AG09309 (cell line): ENCODE measurements around the gene CHD5.
A peak's percentile ranks its signal among the peaks of the same experiment; 100 is the strongest.

ENCODE experiments used
- DNase-seq: peaks from one replicate; pipeline ENCODE4 v3.0.0-alpha.2; 2010; ENCODE audit warnings: low read depth
- H3K4me3 ChIP-seq: 2 replicates; pipeline ENCODE4 v1.5.1; 2011; ENCODE audit warnings: mild to moderate bottlenecking, low read depth, low read length, moderate library complexity; ENCODE audit not compliant: control insufficient read depth
- TF ChIP-seq, protein P1 (sequence below): IDR thresholded peaks from 2 replicates; pipeline ENCODE4 v1.5.1; 2011; ENCODE audit warnings: mild to moderate bottlenecking, low read depth, low read length, inconsistent platforms; ENCODE audit not compliant: insufficient read depth, control insufficient read depth; ENCODE audit errors: missing control alignments

Gene CHD5

DNA sequence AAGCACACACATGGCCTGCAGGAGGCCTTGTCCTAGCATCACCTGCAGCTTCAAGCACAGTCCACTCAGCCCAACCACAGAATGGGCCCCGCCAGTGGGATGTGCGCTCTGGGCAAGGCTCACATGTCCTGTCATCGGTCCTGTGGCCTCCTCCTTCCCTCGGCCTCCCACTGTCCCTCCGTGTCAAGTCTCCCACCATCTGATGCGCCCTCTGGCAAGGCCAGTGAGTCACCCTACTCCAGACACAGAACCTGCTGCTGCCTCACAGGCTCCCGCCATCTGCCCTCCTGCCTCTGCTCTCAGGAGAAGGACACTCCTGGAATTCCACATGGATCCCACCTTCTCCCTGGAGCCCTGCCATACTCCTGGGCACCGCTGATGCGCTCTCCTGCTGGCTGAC lies 120.3 kb downstream of the CHD5 start:
- no peak overlapping the region for H3K4me3 ChIP-seq
- TF ChIP-seq, protein P1, sequence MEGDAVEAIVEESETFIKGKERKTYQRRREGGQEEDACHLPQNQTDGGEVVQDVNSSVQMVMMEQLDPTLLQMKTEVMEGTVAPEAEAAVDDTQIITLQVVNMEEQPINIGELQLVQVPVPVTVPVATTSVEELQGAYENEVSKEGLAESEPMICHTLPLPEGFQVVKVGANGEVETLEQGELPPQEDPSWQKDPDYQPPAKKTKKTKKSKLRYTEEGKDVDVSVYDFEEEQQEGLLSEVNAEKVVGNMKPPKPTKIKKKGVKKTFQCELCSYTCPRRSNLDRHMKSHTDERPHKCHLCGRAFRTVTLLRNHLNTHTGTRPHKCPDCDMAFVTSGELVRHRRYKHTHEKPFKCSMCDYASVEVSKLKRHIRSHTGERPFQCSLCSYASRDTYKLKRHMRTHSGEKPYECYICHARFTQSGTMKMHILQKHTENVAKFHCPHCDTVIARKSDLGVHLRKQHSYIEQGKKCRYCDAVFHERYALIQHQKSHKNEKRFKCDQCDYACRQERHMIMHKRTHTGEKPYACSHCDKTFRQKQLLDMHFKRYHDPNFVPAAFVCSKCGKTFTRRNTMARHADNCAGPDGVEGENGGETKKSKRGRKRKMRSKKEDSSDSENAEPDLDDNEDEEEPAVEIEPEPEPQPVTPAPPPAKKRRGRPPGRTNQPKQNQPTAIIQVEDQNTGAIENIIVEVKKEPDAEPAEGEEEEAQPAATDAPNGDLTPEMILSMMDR = no peak
- DNase-seq = no peak

DNA sequence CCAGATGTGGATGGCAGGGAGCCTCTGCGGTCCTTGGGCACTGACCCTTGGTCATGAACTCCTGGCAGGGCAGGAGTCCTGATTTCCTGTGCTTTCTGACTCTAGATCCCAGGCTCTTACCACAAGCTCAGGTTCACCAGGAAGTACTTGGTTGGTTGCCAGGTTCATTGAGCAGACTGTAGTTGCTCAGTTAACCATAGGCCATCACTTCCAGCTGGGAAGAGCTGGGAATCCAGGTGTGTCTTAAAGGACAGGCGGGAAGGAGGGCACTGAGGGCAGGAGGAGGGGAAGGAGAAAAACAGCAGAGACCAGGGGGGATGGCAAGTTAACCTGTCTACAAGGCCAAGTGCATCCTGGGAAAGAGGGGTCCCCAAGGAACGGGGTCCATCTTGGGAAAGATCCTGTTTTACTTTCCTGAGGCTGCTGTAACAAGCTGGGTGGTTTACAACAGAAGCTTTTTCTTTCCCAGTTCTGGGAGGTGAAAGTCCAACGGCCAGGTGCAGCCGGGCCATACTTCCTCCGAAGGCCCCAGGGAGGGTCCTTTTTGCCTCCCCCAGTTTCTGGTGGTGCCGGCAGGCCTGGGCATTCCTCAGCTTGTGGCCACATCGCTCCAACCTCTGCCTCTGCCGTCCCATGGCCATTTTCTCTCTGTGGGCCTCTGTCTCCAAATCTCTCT lies 122.8 kb downstream of the CHD5 start:
- TF ChIP-seq, protein P1 = no peak
- no peak overlapping the region for H3K4me3 ChIP-seq
- no peak for DNase-seq

DNA sequence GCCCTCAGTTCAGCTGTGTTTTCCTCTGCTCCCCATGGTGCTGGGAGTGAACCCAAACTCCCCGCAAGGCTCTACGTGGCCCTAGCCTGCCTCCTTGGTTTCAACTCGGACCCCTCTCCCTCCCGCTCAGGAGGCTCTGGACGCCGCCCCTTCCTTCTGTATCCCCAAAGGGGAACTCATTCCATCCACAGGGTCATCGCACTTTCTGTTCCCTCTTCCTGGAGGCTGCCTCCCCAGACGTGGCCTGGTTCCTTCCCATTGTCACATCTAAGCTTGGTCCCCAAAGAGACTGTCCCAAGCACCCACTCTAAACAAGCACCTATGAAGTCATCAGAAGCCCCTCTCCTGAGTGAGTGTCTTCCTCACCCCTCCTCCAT lies 123.6 kb downstream of the CHD5 start:
- TF ChIP-seq, protein P1 = no peak
- no peak overlapping the region for H3K4me3 ChIP-seq
- no peak for DNase-seq

DNA sequence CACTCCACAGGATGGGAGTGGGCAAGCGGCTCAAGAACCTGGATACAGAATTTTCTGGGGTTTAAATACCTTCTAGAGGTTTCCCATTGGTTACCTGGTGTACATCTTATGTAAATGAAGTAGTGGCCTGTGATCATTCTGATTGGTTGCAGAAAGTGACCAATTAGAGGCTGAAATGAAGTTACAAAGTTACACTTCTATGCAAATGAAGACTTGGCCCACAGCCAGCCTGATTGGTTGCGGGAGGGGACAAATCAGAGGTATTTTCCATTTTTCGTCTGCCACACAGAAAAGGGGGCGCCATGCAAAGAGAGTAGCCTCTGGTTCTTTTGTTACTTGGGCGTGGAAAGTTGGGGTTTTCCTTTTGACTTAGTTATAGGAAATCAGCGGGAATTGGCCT lies 125.5 kb downstream of the CHD5 start:
- TF ChIP-seq, protein P1 = no peak
- H3K4me3 ChIP-seq = no peak overlapping the region
- DNase-seq = no peak

DNA sequence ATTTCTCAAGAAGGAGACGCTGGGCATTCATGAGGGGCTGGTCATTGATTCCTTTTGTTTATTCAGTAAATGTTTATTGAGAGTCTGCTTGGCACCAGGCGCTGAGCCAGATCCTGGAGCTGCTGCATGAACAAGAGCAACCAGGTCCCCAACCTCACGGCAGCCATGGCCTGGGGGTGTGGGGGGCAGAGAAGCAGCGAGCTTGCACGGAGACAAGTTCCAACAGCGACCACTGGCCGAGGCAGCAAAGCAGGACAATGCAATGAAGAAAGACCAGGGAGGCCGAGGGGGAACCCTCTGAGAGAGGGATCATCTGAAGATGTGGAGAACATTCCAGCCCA lies 126.9 kb downstream of the CHD5 start:
- H3K4me3 ChIP-seq = no peak overlapping the region
- TF ChIP-seq, protein P1 = no peak
- no peak for DNase-seq

DNA sequence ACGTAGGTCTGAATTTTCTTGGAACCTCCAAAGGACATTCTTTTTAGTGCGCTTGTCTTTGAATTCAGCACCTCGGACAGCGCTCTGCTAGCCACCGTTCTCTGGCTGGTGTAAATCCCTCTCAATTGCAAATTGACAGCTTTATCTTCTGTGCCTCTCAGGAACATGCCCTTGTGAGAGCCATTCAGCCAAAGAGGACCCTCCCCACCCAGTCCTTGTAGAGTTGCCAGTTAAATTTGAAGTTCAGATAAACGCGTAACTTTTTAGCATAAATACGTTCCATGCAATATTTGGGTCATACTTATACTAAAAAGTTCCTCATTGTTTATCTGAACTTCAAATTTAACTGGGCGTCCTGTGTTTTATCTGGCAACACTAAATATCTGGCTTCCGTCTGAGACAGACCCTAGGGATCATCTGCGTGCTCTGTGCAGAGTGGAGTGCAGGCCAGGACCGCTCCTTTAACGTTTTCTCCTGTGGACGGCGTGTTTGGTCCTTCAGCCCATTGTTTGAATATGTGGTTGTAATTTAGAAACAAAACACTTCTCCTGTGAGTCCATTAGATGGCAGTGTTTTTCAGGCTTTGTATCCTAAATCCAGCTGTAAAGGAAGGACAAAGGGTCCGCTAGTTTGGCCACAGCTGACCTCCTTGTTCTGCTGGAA lies 127.4 kb downstream of the CHD5 start:
- no peak overlapping the region for H3K4me3 ChIP-seq
- TF ChIP-seq, protein P1 = peak; percentile 57
- DNase-seq = no peak
